Activated gamma-delta T cell treated with Interleukin-2 at 50 U/mL for 16 hours (primary cell): ENCODE results near the gene CRY2.
A peak's percentile ranks its signal among the peaks of the same experiment; 100 is the strongest.
"Not testable (repeated sequence)": the region's sequence is repeated elsewhere in the genome, so short reads cannot be mapped to it uniquely, and the experiment has no call there.

Source experiments
- DNase-seq: peaks from one replicate; pipeline ENCODE4 v3.0.0-alpha.2; 2020

CRY2 gene

DNA sequence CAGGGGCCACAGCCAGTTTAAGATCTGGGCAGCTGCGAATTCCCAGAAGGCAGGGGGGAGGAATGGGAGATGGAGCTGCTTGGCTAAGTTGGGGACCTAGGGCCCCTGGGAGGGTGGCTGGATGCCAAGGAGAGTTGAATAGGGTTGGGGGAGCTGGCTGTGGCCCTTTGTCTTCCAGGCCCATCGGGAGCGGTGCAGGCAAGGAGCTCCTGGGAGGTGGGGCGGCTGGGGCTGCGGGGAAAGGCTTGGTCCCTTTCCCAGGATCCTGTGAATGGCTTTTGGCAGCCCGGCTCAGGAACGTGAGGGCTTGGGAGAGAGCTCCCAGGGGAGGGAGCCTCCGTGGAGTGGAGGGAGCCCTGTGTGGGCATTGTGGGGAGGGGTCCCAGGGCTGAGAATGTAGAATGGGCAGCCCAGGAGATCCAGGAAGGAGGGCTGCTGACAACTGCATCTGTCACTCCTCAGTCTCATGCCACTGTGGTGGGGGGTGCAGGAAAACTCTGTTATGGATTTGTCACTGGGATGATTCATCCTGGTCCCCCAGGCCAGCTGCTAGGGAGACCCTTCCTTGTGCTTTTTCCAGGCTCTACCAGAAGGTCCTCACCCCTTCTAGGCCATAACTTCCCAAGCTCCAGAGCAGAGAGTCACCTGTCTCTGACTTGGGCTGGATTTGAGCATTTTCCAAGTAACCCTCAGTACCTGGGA, 53.8 kb downstream of the CRY2 start:
- no peak for DNase-seq

DNA sequence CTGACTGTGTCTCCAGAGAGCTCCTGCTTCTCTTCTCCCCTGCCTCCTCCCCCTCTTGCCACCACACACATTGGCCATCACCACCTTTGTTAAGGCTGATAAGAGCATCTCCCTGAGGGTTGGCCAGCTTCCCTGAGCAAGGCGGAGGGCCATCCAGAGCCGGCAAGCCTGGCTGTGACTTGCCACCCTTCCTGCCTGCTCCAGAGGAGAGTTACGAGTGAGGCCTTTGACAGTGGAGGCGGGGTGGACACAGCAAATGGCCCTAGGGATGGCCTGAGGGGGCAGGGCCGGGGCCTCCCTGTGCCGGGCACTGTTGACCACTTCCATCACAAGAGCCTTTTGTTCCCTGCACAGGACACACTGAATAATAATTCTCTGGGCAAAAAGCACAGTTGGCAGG, 54.4 kb downstream of the CRY2 start:
- DNase-seq = no peak

DNA sequence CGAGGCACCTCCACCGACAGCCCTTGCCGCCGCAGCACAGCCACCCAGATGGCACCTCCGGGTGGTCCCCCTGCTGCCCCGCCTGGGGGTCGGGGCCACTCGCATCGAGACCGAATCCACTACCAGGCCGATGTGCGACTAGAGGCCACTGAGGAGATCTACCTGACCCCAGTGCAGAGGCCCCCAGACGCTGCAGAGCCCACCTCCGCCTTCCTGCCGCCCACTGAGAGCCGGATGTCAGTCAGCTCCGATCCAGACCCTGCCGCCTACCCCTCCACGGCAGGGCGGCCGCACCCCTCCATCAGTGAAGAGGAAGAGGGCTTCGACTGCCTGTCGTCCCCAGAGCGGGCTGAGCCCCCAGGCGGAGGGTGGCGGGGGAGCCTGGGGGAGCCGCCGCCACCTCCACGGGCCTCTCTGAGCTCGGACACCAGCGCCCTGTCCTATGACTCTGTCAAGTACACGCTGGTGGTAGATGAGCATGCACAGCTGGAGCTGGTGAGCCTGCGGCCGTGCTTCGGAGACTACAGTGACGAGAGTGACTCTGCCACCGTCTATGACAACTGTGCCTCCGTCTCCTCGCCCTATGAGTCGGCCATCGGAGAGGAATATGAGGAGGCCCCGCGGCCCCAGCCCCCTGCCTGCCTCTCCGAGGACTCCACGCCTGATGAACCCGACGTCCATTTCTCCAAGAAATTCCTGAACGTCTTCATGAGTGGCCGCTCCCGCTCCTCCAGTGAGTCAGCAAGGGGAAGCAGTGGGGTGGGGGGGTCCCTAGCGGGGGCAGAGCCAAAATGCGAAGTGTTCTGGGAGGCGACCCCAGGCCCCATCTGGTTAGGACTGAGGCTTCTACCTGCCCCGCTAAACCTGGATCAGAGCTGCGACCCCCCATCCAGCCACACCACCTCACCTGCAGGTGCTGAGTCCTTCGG, 55.4 kb downstream of the CRY2 start:
- DNase-seq = no peak

DNA sequence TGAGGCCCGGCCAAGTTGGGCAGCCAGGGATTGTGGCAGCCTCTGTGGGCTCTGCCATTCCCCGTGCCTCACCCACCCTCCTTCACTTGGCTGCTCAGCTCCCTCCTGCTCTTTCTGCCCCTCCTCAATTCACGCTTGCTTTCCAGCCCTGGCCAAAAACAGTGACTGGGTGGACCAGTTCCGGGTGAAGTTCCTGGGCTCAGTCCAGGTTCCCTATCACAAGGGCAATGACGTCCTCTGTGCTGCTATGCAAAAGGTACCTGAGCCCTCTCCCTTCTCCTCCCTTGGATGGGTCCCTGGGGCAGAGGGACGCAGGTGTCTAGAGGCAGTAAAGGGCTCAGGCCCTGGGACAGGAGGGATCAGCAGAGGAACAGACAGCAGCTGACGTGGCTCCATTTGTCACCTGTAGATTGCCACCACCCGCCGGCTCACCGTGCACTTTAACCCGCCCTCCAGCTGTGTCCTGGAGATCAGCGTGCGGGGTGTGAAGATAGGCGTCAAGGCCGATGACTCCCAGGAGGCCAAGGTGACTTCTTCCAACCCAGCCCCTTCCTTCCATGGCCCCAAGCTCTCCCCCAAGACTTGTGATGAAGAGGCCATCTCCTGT, 57.1 kb downstream of the CRY2 start:
- no peak for DNase-seq

DNA sequence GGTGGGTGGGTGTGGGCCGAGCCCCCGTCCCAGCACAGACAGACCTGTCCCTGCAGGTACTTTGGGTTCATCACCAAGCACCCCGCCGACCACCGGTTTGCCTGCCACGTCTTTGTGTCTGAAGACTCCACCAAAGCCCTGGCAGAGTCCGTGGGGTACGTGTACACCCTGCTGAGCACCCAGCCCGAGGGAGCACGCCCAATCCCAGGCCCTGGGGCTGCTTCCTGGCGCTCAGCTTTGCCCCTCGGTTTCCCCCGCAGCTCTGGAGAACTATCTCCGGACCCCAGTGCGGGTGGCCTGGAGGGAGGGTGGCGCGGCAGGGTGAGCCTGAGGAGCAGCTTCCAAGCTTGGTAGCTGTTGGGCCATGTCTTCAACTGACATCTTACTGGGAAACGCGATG, 57.8 kb downstream of the CRY2 start:
- no peak for DNase-seq

DNA sequence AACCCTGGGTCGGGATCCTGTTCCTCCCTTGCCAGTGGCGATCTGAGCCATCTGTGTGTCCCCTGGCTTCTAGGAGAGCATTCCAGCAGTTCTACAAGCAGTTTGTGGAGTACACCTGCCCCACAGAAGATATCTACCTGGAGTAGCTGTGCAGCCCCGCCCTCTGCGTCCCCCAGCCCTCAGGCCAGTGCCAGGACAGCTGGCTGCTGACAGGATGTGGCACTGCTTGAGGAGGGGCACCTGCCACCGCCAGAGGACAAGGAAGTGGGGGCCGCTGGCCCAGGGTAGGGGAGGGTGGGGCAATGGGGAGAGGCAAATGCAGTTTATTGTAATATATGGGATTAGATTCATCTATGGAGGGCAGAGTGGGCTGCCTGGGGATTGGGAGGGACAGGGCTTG, 58.3 kb downstream of the CRY2 start:
- DNase-seq = not testable (repeated sequence)

DNA sequence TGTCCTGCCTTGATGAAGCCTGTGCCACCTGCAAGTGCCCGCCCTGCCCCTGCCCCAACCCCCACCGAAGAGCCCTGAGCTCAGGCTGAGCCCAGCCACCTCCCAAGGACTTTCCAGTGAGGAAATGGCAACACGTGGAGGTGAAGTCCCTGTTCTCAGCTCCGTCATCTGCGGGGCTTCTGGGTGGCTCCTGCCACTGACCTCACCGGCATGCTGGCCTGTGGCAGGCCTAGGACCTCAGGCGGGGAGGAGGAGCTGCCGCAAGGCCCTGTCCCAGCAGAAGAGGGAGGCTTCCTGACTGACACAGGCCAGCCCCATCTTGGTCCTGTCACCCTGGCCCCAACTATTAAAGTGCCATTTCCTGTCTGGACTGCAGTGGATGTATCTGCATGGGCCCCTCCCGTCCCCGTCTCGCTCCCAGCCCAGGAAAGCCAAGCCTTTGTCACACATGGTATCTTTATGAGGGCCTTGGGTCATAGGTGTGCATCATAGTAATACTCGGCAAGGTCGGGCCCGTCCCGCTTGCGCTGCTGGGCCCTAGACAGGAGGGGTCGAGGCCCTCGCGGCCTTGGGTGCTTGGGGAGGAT, 58.9 kb downstream of the CRY2 start:
- no peak for DNase-seq

DNA sequence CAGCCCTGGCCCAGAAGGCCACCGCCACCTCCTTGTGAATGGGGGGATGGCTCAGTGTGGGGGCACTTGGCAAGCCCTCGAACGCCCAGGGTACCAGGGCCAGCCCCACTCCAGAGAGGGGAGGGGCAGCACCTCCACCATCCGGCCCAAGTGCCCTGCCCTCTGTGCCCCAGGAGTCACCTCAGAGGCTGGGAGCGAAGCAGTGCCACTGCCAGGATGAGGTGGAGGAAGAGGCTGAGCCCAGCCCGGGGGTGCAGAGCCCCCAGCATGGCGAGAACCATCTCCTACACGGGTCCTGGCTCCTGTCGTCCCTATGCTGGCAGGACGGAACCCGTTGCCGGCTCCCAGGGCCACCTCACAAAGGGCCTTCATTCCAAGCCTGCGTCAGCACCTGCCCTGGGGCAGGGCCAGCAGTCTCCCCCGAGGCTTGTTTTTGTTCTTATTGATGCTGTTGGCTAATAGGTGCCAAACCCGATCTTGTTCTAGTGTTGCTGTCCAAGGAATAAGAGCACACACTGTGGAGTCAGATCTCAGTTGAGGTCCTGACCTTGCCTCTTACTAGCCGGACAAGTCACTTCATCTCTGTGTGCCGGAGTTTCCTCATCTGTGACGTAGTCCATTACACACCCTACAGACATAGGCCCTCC, 59.8 kb downstream of the CRY2 start, which contains the start of gene FREY1:
FREY1 (minus strand) TSS at position 307 of the 647 bp plus-strand sequence; CDS start at position 281, 26 bp downstream.
- DNase-seq = no peak

DNA sequence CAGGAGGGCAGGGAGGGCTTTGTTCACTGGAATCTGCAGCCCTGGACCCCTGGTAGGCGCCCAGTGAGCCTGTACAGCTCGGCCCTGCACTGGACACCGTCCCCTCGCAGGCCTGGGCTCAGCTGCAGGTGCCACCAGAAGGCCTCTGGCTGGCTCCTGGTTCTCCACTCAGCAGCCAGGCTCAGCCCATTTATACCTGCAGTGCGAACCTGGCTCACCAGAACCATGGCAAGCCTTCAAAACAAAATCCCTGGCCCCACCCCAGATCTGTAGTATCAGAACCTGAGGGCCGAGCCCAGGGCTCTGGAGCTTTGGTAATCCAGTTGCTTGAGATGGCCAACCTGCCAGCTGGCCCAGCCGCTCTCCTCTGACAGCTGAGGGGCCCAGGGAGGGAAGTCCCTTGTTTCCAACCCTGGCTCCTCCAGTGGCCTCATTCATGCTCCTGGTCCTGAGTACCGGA, 60.7 kb downstream of the CRY2 start:
- no peak for DNase-seq

DNA sequence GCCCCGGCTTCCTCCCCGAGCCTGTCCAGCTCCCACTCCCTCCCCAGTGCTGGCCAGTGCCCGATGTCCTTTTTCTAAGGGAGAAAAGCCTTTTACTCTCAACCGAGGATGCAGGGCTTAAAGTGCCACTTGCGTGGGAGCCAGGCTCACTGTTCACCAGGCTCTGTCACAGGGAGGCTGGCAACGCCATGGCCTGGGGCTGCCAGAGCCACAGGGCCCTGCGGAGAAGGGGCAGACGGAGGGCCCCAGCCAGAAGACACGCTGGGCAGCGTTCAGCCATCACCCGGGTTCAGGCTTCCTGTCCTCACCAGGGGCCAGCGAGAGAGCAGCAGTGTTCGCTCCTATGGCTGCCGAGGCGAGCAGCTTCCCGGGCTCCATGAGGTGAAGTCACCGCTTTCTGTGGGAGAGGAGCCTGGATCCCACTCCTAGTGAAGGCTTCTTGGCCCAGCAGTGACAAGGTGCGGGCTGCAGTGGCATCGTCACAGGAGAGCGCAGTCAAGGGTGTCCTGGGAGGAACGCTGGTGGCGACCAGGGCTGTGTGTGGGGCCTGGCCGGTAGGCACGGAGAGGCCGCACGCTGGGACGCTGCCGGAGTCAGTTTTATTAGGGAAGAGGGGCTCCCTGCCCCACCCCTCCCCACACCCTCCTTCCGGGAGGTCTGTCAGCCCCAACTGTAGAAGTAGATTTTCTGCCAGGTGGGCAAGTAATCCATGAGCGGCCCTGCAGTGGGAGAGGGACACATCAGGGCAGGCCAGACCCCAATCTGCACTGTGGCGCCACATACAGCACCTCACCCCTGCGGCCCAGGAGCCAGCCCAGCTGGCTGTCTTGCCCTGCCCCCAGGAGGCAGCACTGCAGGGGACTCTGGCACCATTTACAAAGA, 62.6 kb downstream of the CRY2 start:
- DNase-seq = no peak

DNA sequence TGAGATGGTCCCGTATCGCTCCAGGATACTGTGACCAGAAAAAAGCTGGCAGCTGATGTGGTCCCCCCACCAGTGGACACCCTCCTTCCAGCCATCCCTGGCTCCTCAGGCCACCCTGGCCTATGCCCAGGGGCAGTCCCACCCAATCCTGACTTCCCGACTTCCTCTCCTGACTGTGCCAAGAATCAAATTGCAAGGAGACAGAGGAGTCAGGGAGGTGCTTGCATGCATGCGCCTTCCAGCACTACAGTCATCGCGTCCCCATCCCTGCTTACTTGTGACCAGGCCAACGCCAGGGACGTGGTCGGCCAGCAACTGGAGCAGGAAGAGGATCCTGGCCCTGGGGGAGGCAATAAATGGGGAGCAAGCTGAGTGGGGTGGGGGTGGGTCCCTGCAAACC, 63.3 kb downstream of the CRY2 start:
- DNase-seq = no peak

DNA sequence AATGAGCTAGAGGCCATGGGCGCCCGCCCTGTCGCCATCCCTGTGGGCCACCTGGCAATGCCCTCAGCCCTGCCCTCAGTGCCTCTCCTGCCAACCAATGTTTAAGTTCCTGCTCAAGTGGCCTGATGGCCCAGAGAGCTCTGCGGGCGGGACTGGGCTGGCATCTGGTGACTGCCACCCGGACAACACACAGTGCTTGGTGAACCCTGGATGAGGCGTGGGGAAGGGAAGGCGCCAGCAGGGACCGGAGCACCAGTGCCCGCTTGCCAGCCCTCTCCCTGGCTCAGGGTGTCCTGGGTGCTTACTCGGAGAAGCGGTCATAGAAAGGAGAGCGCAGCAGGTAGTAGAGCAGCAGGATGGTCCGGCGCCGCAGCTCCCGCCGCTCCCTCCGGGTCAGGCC, 66.2 kb downstream of the CRY2 start:
- no peak for DNase-seq

DNA sequence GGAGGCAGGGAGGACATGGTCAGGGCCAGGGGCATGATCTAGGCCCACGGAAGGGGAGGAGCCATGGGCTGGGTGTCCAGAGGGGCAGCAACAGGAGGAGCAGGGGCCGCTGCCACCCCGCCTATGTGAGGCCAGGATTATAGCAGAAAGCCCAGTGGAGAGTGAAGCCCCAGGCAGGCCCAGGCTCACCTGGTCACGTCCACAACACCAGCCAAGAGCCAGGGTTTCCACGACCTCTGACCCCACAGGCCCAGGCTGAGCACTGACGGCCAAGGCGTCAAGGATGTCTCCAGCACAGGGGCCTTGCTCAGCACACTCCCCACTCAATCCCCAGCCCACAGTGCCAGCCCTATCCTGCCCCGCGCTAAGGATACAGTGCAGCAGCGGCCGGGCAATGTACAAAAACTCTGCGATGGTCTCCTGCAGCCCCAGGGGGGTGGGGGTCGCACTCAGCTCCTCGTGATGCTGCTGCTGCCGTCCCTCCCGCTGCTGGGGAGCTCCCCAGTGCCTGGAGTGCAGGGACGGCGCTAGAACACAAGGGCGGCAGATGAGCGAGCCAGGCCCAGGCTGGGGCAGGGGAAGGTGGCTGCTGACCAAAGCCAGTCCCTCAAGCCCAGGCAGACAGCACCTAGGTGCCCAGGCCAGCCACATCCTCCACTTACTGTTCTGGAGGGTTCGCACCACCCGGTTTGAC, 66.8 kb downstream of the CRY2 start:
- DNase-seq = no peak

DNA sequence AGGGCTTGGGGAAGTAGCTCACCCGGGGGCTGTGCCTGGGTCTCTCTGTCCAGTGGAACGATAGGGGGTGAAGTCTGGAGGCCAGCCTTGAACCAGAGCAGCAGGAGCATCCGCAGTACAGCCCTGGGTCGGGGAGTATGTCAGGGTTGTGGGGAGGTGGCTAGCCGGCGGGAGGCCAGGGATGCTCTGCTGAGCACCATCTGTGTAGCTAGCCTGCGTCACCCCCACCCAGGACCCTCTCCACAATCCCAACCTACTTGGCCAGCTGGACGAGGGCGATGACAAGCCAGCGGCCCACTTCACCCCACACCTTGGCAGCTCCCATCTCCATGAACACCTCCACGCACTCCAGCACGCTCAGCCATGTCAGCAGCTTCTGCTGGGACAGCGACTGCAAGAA, 68.2 kb downstream of the CRY2 start:
- DNase-seq = no peak

DNA sequence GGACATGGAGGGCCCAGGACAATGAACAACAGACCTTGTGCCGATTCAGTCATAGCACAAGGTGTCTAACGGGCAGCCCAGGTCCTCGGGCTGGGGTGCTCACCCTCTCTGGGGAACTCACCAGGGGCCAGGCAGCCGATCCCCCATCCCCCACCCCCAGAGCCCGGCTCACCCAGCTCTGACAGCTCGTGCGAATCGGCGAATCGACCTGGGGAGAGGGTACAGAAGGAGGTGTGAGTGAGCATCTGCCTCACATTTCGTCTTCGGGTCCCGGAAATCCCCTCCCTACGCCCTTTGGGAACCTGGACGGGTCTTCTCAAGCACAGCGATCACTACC, 70.0 kb downstream of the CRY2 start:
- DNase-seq = no peak

DNA sequence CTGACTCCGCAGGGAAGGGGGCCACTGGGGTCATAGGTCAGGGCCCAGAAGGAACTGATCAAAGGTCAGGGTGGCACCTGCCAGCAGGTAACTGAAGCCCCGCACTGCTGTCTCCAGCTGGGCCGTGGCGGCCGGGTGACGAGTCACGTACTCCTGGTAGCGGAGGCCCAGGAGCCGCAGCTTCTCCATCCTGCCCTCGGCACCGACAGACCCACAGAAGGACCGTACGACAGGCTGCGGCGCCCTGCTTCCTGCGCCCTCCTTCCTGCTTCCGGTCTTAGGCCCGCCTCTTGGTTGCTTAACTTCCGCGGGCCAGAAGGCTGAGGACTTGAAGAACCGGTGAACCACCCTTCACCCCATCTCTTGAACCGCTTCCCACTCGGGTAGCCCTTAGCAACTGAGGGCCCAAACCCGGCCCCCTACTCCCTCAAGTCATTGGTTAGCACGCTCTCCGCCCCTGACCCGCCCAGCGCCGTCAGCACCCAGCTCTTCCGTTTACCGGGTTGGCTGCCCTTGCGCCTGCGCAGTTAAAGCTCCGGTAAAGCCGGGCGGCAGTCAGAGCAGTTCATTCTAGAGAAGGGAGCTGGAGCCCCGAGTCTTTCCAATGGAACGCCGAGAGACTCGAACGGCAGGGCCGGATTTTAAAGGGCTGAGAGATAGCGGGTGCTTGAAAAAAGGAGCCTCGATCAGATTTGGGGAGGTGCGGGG, 70.5 kb downstream of the CRY2 start, which contains the start of gene PEX16:
PEX16 (minus strand) TSS at position 255 of the 708 bp plus-strand sequence; CDS start at position 189, 66 bp downstream.
- peak; percentile 91 for DNase-seq

DNA sequence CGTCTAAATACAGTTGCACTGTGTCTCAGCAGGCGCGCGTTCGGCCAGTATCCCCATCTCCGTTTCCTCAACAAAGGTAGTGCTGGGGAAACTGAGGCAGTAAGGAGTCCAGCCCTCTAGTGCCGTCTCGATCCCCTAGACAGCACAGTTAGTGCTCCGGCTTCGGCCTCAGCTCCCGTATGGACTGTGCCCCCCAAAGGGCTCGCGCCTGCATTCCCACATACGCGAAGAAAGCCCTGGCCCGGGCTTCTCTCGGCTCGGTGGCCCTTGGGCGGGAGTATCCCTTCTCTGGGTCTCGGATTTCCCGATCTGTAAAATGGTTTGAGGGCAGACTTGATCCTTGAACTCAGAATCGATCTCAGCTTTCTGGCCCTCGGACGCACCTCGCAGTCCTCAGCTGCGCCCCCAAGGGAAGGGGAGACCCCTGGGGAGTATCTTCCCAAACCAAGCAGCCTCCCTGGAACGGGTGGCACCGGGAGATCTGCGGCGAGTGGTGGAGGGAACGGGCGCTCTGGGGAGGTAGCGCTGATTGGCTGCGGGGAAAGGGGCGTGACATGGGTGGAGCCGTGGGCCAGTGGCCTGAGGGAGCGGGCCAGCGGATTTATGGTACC, 71.2 kb downstream of the CRY2 start:
- peak; percentile 45 for DNase-seq

DNA sequence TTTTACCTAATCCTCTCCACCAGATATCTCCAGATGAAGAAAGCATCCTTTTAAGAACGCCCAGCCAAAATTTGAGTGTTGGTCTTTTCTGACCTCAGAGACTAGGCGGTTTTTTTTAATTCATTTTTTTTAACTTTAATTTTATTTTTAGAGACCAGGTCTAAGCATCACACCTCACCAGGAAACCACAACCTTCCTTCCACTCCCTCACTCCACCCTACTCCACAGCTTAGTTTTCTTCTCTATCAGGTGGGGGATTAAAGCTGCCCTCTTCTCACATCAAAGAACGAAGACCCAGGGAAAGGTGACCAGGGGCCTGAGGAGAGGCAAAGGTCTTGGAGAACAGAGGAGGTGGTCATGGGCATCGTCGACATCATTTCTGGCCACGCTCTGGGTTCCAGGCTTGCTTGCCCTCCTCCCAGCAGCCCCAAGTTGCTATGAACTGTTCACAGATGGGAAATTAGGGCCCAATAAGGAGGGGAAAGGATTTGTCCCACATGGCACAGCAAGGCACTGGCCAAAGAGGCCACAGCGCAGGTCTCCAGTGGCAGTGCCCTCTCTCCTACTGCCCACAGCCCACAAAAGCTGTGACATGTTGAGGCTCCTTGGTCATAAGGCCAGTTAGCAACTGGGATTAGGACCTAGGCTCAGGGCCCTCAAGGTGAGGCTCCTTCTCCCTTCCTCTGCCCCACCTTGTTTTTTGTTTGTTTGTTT, 71.8 kb downstream of the CRY2 start:
- DNase-seq = no peak
